GM12891 (cell line): ENCODE results near the gene TMEM87B.

Source experiments
- PAX5 ChIP-seq: IDR thresholded peaks from 2 replicates; pipeline ENCODE4 v1.6.1; 2011; ENCODE audit warnings: low read length, moderate library complexity, mild to moderate bottlenecking; ENCODE audit not compliant: insufficient read depth, severe bottlenecking
- POLR2A ChIP-seq: IDR thresholded peaks from 2 replicates; pipeline ENCODE4 v1.6.1; 2011; ENCODE audit warnings: low read depth, low read length, control low read depth
- POLR2AphosphoS5 ChIP-seq: IDR thresholded peaks from 2 replicates; pipeline ENCODE4 v1.6.1; 2011; ENCODE audit warnings: low read depth, low read length, control low read depth
- POU2F2 ChIP-seq: IDR thresholded peaks from 2 replicates; pipeline ENCODE4 v1.6.1; 2011; ENCODE audit warnings: low read depth, mild to moderate bottlenecking, control low read depth, low read length, moderate library complexity
- SPI1 ChIP-seq: IDR thresholded peaks from 2 replicates; pipeline ENCODE4 v1.6.1; 2011; ENCODE audit warnings: low read depth, low read length, control low read depth
- TAF1 ChIP-seq: IDR thresholded peaks from 2 replicates; pipeline ENCODE4 v1.6.1; 2011; ENCODE audit warnings: low read depth, low read length, control low read depth

GRCh38 chr2:112110966-112111365 lies 55.9 kb downstream of the TMEM87B start:
- TF ChIP-seq SPI1 (no peak), POLR2A (no peak), POLR2AphosphoS5 (no peak), TAF1 (no peak), POU2F2 (no peak), PAX5 (no peak)
